DMS53 treated with DMSO at 0.1 percent for 48 hours (cell line): ENCODE measurements around the gene RTN4R.
"Not testable (repeated sequence)": the region's sequence is repeated elsewhere in the genome, so short reads cannot be mapped to it uniquely, and the experiment has no call there.

Experiments used
- DNase-seq: peaks from one replicate; lab custom pipeline; 2025; ENCODE audit not compliant: unreplicated experiment; lab: John Stamatoyannopoulos, UW

The RTN4R gene

GRCh38 chr22:20305894-20306645 is 38.0 kb upstream of the RTN4R start:
- no peak for DNase-seq

- DNase-seq = not testable (repeated sequence)
Observed at GRCh38 chr22:20305230-20305893, 37.2 kb upstream of the RTN4R start.

GRCh38 chr22:20304646-20305045 is 36.5 kb upstream of the RTN4R start:
- DNase-seq = no peak

- not testable (repeated sequence) for DNase-seq
Observed at GRCh38 chr22:20303229-20303534, 35.1 kb upstream of the RTN4R start.

GRCh38 chr22:20302438-20303228 is 34.5 kb upstream of the RTN4R start:
- no peak for DNase-seq

GRCh38 chr22:20299746-20300136 is 31.6 kb upstream of the RTN4R start:
- DNase-seq = no peak

GRCh38 chr22:20298803-20299745 is 31.0 kb upstream of the RTN4R start:
- DNase-seq = peak; percentile 21

GRCh38 chr22:20298110-20298802 is 30.1 kb upstream of the RTN4R start:
- DNase-seq = no peak

- DNase-seq = no peak
Observed at GRCh38 chr22:20297414-20298109, 29.4 kb upstream of the RTN4R start.

- no peak for DNase-seq
Observed at GRCh38 chr22:20296598-20296997, 28.5 kb upstream of the RTN4R start.

- DNase-seq = no peak
Observed at GRCh38 chr22:20295262-20296064, 27.3 kb upstream of the RTN4R start.

- no peak for DNase-seq
Observed at GRCh38 chr22:20292673-20293232, 24.6 kb upstream of the RTN4R start.

- DNase-seq = no peak
Observed at GRCh38 chr22:20292108-20292507, 24.0 kb upstream of the RTN4R start.

GRCh38 chr22:20291604-20292063 is 23.5 kb upstream of the RTN4R start:
- no peak for DNase-seq

GRCh38 chr22:20291249-20291586 is 23.1 kb upstream of the RTN4R start:
- DNase-seq = no peak

GRCh38 chr22:20290578-20291248 is 22.6 kb upstream of the RTN4R start:
- DNase-seq = no peak

GRCh38 chr22:20290045-20290392 is 21.9 kb upstream of the RTN4R start:
- no peak for DNase-seq
